Type B pancreatic cell (in vitro differentiated cells): Measurements from ENCODE around the gene IFI44. TPM values are rescaled to one million over a fixed set of nuclear protein-coding genes. Genes with fewer than 3 reads are reported as not detected.

ENCODE experiments used
- DNase-seq: peaks from one replicate; pipeline ENCODE4 v3.0.0; 2021; ENCODE audit warnings: mixed read lengths; ENCODE audit not compliant: unreplicated experiment; ENCODE audit errors: extremely low spot score
- H3K27ac Mint-ChIP-seq: 2 replicates; pipeline ENCODE4 v1.8.0; 2021; ENCODE audit warnings: mild to moderate bottlenecking, mixed read lengths
- H3K27me3 Mint-ChIP-seq: 2 replicates; pipeline ENCODE4 v1.8.0; 2021; ENCODE audit warnings: mixed read lengths
- H3K36me3 Mint-ChIP-seq: 2 replicates; pipeline ENCODE4 v1.8.0; 2021; ENCODE audit warnings: mixed read lengths
- H3K4me1 Mint-ChIP-seq: one replicate; pipeline ENCODE4 v1.8.0; 2021; ENCODE audit warnings: mixed read lengths; ENCODE audit not compliant: unreplicated experiment
- H3K4me3 Mint-ChIP-seq: 2 replicates; pipeline ENCODE4 v1.8.0; 2021; ENCODE audit warnings: mild to moderate bottlenecking, mixed read lengths
- H3K9me3 Mint-ChIP-seq: 2 replicates; pipeline ENCODE4 v1.8.0; 2021; ENCODE audit warnings: mixed read lengths
- CTCF ChIP-seq: fragments of 200-600 bp; sonication (generic); conservative IDR thresholded peaks from 2 replicates; pipeline ENCODE4 v1.5.0; 2021; ENCODE audit warnings: antibody characterized with exemption, mild to moderate bottlenecking
- total RNA-seq: library from RNA; stranded (reverse); gene quantifications from 2 replicates; pipeline ENCODE4 v1.2.1, GENCODE V29; 2021; ENCODE audit warnings: low replicate concordance

IFI44 gene
- total RNA-seq, 1 donor from 2014 or later: 4.8 TPM

GRCh38 chr1:78687315-78687714, 37.7 kb downstream of the IFI44 start:
- no peak for TF ChIP-seq CTCF
- DNase-seq: no peak
- Mint-ChIP-seq H3K27me3 (no peaks in the 10 kb centered on the region), H3K9me3 (peaks cover 4% of the 10 kb centered on the region), H3K4me3 (no peak overlapping the region), H3K4me1 (peaks cover 5% of the 10 kb centered on the region), H3K36me3 (no peaks in the 10 kb centered on the region), H3K27ac (no peak overlapping the region)

- H3K27ac Mint-ChIP-seq: no peak overlapping the region
- no peak for DNase-seq
- TF ChIP-seq CTCF: no peak
Measured at GRCh38 chr1:78687914-78688313, 38.3 kb downstream of the IFI44 start.

GRCh38 chr1:78688697-78689096, 39.1 kb downstream of the IFI44 start:
- Mint-ChIP-seq H3K4me1 (peaks cover 5% of the 10 kb centered on the region), H3K9me3 (peaks cover 4% of the 10 kb centered on the region), H3K27ac (no peak overlapping the region), H3K4me3 (no peak overlapping the region), H3K36me3 (no peaks in the 10 kb centered on the region), H3K27me3 (no peaks in the 10 kb centered on the region)
- TF ChIP-seq CTCF: peak; percentile 44
- DNase-seq: no peak

More at GRCh38 chr1:78687914-78688313, 38.3 kb downstream of the IFI44 start:
- H3K4me3 Mint-ChIP-seq: no peak overlapping the region
- peaks cover 5% of the 10 kb centered on the region for H3K4me1 Mint-ChIP-seq
- peaks cover 4% of the 10 kb centered on the region for H3K9me3 Mint-ChIP-seq
- no peaks in the 10 kb centered on the region for H3K36me3 Mint-ChIP-seq
- H3K27me3 Mint-ChIP-seq: no peaks in the 10 kb centered on the region

- Mint-ChIP-seq H3K27ac (no peak overlapping the region), H3K4me3 (no peak overlapping the region), H3K27me3 (no peaks in the 10 kb centered on the region), H3K9me3 (peaks cover 4% of the 10 kb centered on the region), H3K4me1 (peaks cover 5% of the 10 kb centered on the region), H3K36me3 (no peaks in the 10 kb centered on the region)
- no peak for DNase-seq
- no peak for TF ChIP-seq CTCF
Measured at GRCh38 chr1:78690516-78690915, 40.9 kb downstream of the IFI44 start.

- Mint-ChIP-seq H3K27me3 (no peaks in the 10 kb centered on the region), H3K36me3 (no peaks in the 10 kb centered on the region), H3K9me3 (peaks cover 10% of the 10 kb centered on the region), H3K4me3 (no peak overlapping the region), H3K4me1 (peaks cover 5% of the 10 kb centered on the region), H3K27ac (no peak overlapping the region)
- TF ChIP-seq CTCF: no peak
- no peak for DNase-seq
Measured at GRCh38 chr1:78691995-78692747, 42.5 kb downstream of the IFI44 start.
